ENCODE results near the gene NT5C1B. TPM values are rescaled to one million over a fixed set of nuclear protein-coding genes. Genes with fewer than 3 reads are reported as not detected.

The NT5C1B gene
- total and polyA plus RNA-seq, 10 of the 15 experiments (the other 5 are each of a cell fraction or from before 2014, with no cell fraction given) = 0.40 to 0.44 TPM; not detected in 8

GRCh38 chr2:18598848-18599484 is 9.6 kb upstream of the NT5C1B start (continued):
- TF ChIP-seq, protein P1, sequence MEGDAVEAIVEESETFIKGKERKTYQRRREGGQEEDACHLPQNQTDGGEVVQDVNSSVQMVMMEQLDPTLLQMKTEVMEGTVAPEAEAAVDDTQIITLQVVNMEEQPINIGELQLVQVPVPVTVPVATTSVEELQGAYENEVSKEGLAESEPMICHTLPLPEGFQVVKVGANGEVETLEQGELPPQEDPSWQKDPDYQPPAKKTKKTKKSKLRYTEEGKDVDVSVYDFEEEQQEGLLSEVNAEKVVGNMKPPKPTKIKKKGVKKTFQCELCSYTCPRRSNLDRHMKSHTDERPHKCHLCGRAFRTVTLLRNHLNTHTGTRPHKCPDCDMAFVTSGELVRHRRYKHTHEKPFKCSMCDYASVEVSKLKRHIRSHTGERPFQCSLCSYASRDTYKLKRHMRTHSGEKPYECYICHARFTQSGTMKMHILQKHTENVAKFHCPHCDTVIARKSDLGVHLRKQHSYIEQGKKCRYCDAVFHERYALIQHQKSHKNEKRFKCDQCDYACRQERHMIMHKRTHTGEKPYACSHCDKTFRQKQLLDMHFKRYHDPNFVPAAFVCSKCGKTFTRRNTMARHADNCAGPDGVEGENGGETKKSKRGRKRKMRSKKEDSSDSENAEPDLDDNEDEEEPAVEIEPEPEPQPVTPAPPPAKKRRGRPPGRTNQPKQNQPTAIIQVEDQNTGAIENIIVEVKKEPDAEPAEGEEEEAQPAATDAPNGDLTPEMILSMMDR (IDR thresholded peaks at IDR 0.05 in 2 of 3, conservative IDR thresholded peaks at IDR 0.05 in 1 of 3; ENCODE audit: control insufficient read depth in 2 of 3, extremely low read depth in 1 of 3, insufficient read depth in 1 of 3, low read depth in 3 of 3, low read length in 3 of 3) = no peak
- TF ChIP-seq E2F4 (IDR thresholded peaks at IDR 0.05; ENCODE audit: low read depth, low read length) = no peak
- TF ChIP-seq SUZ12 (IDR thresholded peaks at IDR 0.05; ENCODE audit: unreplicated experiment) = no peak
- TF ChIP-seq ETV6 (conservative IDR thresholded peaks at IDR 0.05 in 1 of 2, IDR thresholded peaks at IDR 0.05 in 1 of 2; ENCODE audit: borderline replicate concordance in 1 of 2, low read depth in 1 of 2) = no peak
- TF ChIP-seq, protein P2, sequence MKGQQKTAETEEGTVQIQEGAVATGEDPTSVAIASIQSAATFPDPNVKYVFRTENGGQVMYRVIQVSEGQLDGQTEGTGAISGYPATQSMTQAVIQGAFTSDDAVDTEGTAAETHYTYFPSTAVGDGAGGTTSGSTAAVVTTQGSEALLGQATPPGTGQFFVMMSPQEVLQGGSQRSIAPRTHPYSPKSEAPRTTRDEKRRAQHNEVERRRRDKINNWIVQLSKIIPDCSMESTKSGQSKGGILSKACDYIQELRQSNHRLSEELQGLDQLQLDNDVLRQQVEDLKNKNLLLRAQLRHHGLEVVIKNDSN (IDR thresholded peaks at IDR 0.05; ENCODE audit: borderline replicate concordance, extremely low read length, insufficient read depth, low read depth, low read length) = no peak

- Histone ChIP-seq H3K4me1 (ENCODE audit: control insufficient read depth, insufficient read depth, low read length) (no peaks in the 10 kb centered on the region), H3K9ac (ENCODE audit: control insufficient read depth, insufficient read depth, low read length) (no peak overlapping the region), H3K27me3 (replicated peaks in 1 of 2; ENCODE audit: control insufficient read depth in 2 of 2, insufficient read depth in 2 of 2, low read length in 1 of 2) (no peaks in the 10 kb centered on the region), H4K20me1 (ENCODE audit: control insufficient read depth, insufficient read depth) (no peaks in the 10 kb centered on the region), H2AFZ (ENCODE audit: control insufficient read depth, low read depth, low read length) (no peak overlapping the region), H3K79me2 (ENCODE audit: control insufficient read depth, insufficient read depth, low read length) (no peaks in the 10 kb centered on the region), H3K4me3 (no peak overlapping the region), H3K9me3 (replicated peaks; ENCODE audit: control insufficient read depth, insufficient read depth, low read length) (no peaks in the 10 kb centered on the region), H3K4me2 (ENCODE audit: control insufficient read depth, insufficient read depth) (no peak overlapping the region), H3K36me3 (ENCODE audit: control insufficient read depth in 2 of 2, insufficient read depth in 2 of 2, low read length in 1 of 2) (no peaks in the 10 kb centered on the region), H3K27ac (ENCODE audit: control insufficient read depth, insufficient read depth) (no peak overlapping the region)
- DNase-seq (ENCODE audit: low read depth, low spot score) = no peak
- intact Hi-C loops (cut with micrococcal nuclease; ENCODE audit: unreplicated experiment) = no loop called here
- POLR2A ChIA-PET = no interaction called here
- no TSS peak for BruUV-seq (replicated peaks)
- FAIRE-seq = no peak
- CTCF ChIA-PET = no interaction called here
- SMC1A ChIA-PET (ENCODE audit: uncharacterized antibody, unreplicated experiment) = no interaction called here
- in situ Hi-C loops (cut with MboI) = no loop called here
- WGBS (ENCODE audit: insufficient coverage, insufficient replicate concordance, low lambda C conversion rate, missing lambda C conversion rate) = 58% methylated on average over 5 of the region's 5 CpGs
- RAD21 ChIA-PET (ENCODE audit: unreplicated experiment) = no interaction called here
- no peak for ATAC-seq
- TF ChIP-seq, protein P2 (IDR thresholded peaks at IDR 0.05; ENCODE audit: borderline replicate concordance, extremely low read length, insufficient read depth, low read depth, low read length) = no peak
- no peak for TF ChIP-seq POLR2A (IDR thresholded peaks at IDR 0.05; ENCODE audit: low read depth, low read length)
- TF ChIP-seq ZNF24 (IDR thresholded peaks at IDR 0.05) = no peak
- TF ChIP-seq ZZZ3 (IDR thresholded peaks at IDR 0.05; ENCODE audit: control insufficient read depth, insufficient read length, low read depth) = no peak
- TF ChIP-seq BCL3 (IDR thresholded peaks at IDR 0.05; ENCODE audit: borderline replicate concordance, insufficient read depth, low read depth, low read length, poor library complexity, severe bottlenecking) = no peak
- no peak for TF ChIP-seq RBBP5 (conservative IDR thresholded peaks at IDR 0.05)
- no peak for TF ChIP-seq SRF (IDR thresholded peaks at IDR 0.05; ENCODE audit: low read depth in 2 of 2, low read length in 2 of 2)
- TF ChIP-seq RELB (IDR thresholded peaks at IDR 0.05; ENCODE audit: low read depth) = no peak
- TF ChIP-seq TCF7 (IDR thresholded peaks at IDR 0.05; ENCODE audit: borderline replicate concordance) = no peak
- no peak for TF ChIP-seq CBFB (IDR thresholded peaks at IDR 0.05; ENCODE audit: low read depth)
Measured at GRCh38 chr2:18597618-18598017, 8.2 kb upstream of the NT5C1B start.

Measured in GM12878 (cell line).